ENCODE measurements around the gene SPTBN1. TPM values are rescaled to one million over a fixed set of nuclear protein-coding genes. Genes with fewer than 3 reads are reported as not detected.

Gene SPTBN1
- total and polyA plus RNA-seq, 2 of the 13 experiments (the other 11 are each of a cell fraction or from before 2014, with no cell fraction given): 123 to 299 TPM

GRCh38 chr2:54663424-54664030, 207.4 kb downstream of the SPTBN1 start (continued):
- TF ChIP-seq CREBL2 (CRISPR knock-in tag; IDR thresholded peaks at IDR 0.05; ENCODE audit: borderline replicate concordance) (no peak), RXRB (CRISPR knock-in tag; IDR thresholded peaks at IDR 0.05; ENCODE audit: borderline replicate concordance) (no peak), MAFG (CRISPR knock-in tag; IDR thresholded peaks at IDR 0.05) (no peak), NCOA1 (CRISPR knock-in tag; IDR thresholded peaks at IDR 0.05) (0 out of 2 replicates have a peak, but pooled peaks have one; percentile 29), ZNF362 (CRISPR knock-in tag; IDR thresholded peaks at IDR 0.05; ENCODE audit: borderline replicate concordance) (no peak), MBD4 (IDR thresholded peaks at IDR 0.05; ENCODE audit: borderline replicate concordance, low read length) (0 out of 2 replicates have a peak, but pooled peaks have one; percentile 45), RBM22 (optimal IDR thresholded peaks at IDR 0.05; ENCODE audit: low read length) (peak; percentile 95), ONECUT2 (CRISPR knock-in tag; IDR thresholded peaks at IDR 0.05) (no peak), HNF4A (CRISPR knock-in tag; IDR thresholded peaks at IDR 0.05) (peak; percentile 51), RBFOX2 (IDR thresholded peaks at IDR 0.05; ENCODE audit: low read depth, low read length) (no peak)
- TF ChIP-seq, protein P1, sequence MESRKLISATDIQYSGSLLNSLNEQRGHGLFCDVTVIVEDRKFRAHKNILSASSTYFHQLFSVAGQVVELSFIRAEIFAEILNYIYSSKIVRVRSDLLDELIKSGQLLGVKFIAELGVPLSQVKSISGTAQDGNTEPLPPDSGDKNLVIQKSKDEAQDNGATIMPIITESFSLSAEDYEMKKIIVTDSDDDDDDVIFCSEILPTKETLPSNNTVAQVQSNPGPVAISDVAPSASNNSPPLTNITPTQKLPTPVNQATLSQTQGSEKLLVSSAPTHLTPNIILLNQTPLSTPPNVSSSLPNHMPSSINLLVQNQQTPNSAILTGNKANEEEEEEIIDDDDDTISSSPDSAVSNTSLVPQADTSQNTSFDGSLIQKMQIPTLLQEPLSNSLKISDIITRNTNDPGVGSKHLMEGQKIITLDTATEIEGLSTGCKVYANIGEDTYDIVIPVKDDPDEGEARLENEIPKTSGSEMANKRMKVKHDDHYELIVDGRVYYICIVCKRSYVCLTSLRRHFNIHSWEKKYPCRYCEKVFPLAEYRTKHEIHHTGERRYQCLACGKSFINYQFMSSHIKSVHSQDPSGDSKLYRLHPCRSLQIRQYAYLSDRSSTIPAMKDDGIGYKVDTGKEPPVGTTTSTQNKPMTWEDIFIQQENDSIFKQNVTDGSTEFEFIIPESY (CRISPR knock-in tag; IDR thresholded peaks at IDR 0.05): 0 out of 2 replicates have a peak, but pooled peaks have one; percentile 6
- TF ChIP-seq, protein P2, sequence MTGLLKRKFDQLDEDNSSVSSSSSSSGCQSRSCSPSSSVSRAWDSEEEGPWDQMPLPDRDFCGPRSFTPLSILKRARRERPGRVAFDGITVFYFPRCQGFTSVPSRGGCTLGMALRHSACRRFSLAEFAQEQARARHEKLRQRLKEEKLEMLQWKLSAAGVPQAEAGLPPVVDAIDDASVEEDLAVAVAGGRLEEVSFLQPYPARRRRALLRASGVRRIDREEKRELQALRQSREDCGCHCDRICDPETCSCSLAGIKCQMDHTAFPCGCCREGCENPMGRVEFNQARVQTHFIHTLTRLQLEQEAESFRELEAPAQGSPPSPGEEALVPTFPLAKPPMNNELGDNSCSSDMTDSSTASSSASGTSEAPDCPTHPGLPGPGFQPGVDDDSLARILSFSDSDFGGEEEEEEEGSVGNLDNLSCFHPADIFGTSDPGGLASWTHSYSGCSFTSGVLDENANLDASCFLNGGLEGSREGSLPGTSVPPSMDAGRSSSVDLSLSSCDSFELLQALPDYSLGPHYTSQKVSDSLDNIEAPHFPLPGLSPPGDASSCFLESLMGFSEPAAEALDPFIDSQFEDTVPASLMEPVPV (CRISPR knock-in tag; IDR thresholded peaks at IDR 0.05): 0 out of 2 replicates have a peak, but pooled peaks have one; percentile 32
